Stimulated activated effector memory CD8-positive, alpha-beta T cell treated with anti-CD3 and anti-CD28 coated beads, Interleukin-12 subunit alpha, Interleukin-12 subunit beta, amount 100 ng/mL, for 72 hours (primary cell): Measurements from ENCODE around the gene IER3IP1.
"Not testable (repeated sequence)": the region's sequence is repeated elsewhere in the genome, so short reads cannot be mapped to it uniquely, and the experiment has no call there.

Experiments
- ATAC-seq: fragments of 150-1000 bp; cut with Tn5 transposase; 2 replicates; pipeline ENCODE4 v1.10.0; 2021
- DNase-seq, 2 donors: peaks; one replicate each; pipeline ENCODE4 v3.0.0; 2021 to 2022; ENCODE audit warnings: low spot score in 2 of 2
- H3K27ac Mint-ChIP-seq: one replicate; pipeline ENCODE4 v1.8.0; 2022; ENCODE audit warnings: mild to moderate bottlenecking, mixed read lengths
- H3K36me3 Mint-ChIP-seq: one replicate; pipeline ENCODE4 v1.8.0; 2022; ENCODE audit warnings: mild to moderate bottlenecking, mixed read lengths
- H3K4me1 Mint-ChIP-seq: one replicate; pipeline ENCODE4 v1.8.0; 2022; ENCODE audit warnings: mixed read lengths
- H3K4me3 Mint-ChIP-seq: one replicate; pipeline ENCODE4 v1.8.0; 2022; ENCODE audit warnings: mild to moderate bottlenecking, mixed read lengths
- H3K9me3 Mint-ChIP-seq: one replicate; pipeline ENCODE4 v1.8.0; 2022; ENCODE audit warnings: mixed read lengths

Gene IER3IP1

DNA sequence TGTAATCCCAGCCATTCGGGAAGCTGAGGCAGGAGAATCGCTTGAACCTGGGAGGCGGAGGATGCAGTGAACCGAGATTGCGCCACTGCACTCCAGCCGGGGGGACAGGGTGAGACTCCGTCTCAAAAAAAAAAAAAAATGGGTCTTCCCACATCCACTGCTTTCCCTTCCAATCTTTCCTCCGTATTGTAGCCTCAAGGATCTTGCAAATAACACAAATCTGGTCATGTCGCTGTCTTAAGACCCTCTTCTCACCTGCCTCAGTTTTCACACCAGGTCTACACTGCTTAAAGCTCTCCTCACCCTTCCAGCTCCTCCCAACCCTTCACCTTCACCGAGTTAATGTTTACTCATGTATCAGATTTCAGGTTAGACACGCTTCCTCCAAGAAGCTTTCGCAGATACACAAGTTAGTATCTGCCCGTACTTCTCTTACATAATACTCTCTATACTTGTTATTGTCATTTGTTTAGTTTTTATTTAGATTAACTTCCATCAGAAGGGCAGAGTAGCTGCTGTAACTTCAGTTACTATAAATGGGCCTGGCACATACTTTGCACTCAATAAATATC, 1.5 kb downstream of the IER3IP1 start:
- Mint-ChIP-seq H3K27ac (no peak overlapping the region), H3K4me3 (no peak overlapping the region), H3K36me3 (peaks cover 14% of the 10 kb centered on the region), H3K4me1 (no peaks in the 10 kb centered on the region), H3K9me3 (no peaks in the 10 kb centered on the region)
- ATAC-seq = no peak
- no peak for DNase-seq

DNA sequence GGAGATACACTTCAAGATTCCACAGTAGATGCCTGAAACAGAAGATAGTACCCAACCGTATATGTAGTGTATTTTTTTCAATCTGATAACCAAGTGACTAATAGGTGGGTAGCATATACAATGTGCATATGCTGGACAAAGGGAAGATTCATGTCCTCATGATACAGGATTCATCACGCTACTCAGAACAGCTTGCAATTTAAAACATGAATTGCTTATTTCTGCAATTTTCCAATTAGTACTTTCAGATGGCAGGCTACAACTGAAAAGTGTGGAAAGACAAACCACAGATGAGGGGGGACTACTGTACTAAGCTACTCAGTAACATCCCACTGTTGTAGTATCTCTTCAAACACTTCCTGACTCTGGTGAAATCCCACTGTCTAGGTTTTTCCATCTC, 3.7 kb downstream of the IER3IP1 start:
- peaks cover 7% of the 10 kb centered on the region for H3K4me1 Mint-ChIP-seq
- no peaks in the 10 kb centered on the region for H3K9me3 Mint-ChIP-seq
- DNase-seq (no peak), ATAC-seq (no peak)
- H3K27ac Mint-ChIP-seq = no peak overlapping the region
- H3K4me3 Mint-ChIP-seq = no peak overlapping the region
- peaks cover 24% of the 10 kb centered on the region for H3K36me3 Mint-ChIP-seq

DNA sequence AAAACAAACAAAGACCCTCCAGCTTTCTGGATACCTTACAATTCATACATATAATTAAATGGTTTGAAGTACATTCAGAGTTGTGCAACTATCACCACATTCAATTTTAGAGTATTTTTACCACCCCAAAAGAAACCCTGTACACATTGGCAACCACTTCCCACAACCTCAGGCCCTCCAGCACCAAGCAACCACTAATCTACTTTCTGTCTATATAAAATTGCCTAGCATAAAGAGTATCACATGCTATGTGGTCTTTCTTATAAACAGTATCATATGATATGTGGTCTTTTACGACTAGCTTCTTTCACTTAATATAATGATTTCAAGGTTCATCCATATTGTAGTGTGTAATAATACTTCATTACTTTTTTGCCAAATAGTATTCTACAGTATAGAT, 7.3 kb downstream of the IER3IP1 start:
- no peak for DNase-seq
- H3K36me3 Mint-ChIP-seq = peaks cover 25% of the 10 kb centered on the region
- ATAC-seq = peak; percentile 69
- no peaks in the 10 kb centered on the region for H3K9me3 Mint-ChIP-seq
- no peak overlapping the region for H3K4me3 Mint-ChIP-seq
- H3K27ac Mint-ChIP-seq = no peak overlapping the region
- H3K4me1 Mint-ChIP-seq = peaks cover 18% of the 10 kb centered on the region

DNA sequence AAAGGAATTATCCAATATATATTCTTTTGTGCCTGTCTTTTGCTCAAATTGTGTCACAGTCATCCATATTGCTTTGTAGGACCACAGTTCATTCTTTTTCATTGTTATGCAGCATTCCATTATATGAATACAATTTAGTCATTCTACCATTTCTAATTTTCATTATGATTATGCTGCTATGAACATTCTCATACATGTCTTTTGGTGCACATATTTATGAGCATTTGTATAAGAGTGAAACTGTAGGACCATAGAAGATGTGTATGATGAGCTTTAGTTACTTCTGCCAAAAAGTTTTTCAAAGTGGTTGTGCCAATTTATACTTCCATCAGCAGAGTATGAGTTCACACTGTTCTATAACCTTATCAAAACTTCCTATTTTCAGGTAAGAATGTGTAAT, 7.7 kb downstream of the IER3IP1 start:
- ATAC-seq = peak; percentile 70
- H3K4me1 Mint-ChIP-seq = peaks cover 18% of the 10 kb centered on the region

DNA sequence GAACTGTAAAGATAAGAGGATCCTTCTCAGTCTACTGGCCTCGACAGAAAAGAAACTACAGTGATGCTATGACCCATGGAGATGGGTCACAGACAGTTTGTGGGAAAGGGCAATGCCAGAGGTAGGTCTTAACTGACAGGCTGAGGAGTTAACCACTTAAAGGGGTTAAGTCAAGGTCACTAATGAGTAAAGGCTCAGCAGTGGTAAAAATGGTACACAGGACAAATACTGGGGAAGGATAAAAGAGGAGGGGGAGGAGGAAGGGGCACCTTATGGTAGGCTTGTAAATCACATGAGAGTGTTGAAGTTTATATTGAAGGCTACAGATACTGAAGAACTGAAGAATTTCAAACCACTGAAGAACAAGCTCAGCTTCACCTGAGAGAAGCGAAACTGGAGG, 9.9 kb downstream of the IER3IP1 start:
- Mint-ChIP-seq H3K27ac (no peak overlapping the region), H3K4me3 (no peak overlapping the region), H3K9me3 (no peaks in the 10 kb centered on the region), H3K36me3 (peaks cover 30% of the 10 kb centered on the region), H3K4me1 (peaks cover 24% of the 10 kb centered on the region)
- DNase-seq = no peak
- ATAC-seq = no peak

More for the DNA sequence above, 7.7 kb downstream of the IER3IP1 start:
- no peak overlapping the region for H3K4me3 Mint-ChIP-seq
- peaks cover 25% of the 10 kb centered on the region for H3K36me3 Mint-ChIP-seq
- DNase-seq = no peak
- no peaks in the 10 kb centered on the region for H3K9me3 Mint-ChIP-seq
- no peak overlapping the region for H3K27ac Mint-ChIP-seq

DNA sequence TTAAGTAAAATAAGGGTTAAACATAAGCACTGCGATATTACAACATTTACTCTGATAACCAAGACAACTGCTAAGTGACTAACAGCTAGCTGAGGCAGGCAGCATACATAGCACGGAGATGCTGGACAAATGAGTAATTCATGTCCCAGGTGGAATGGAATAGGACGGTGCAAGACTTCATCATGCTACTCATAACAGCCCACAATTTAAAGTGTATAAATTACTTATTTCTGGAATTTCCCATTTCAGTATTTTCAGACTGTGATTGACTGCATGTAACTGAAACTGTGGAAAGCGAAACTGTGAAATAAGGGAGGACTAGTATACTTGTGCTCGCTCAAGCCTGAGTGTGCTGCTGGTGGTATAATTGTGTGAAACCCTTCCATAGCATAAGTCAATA, 12.9 kb downstream of the IER3IP1 start:
- Mint-ChIP-seq H3K9me3 (no peaks in the 10 kb centered on the region), H3K4me3 (no peak overlapping the region), H3K4me1 (peaks cover 17% of the 10 kb centered on the region), H3K36me3 (peaks cover 20% of the 10 kb centered on the region), H3K27ac (no peak overlapping the region)
- DNase-seq (no peak), ATAC-seq (peak; percentile 95)

DNA sequence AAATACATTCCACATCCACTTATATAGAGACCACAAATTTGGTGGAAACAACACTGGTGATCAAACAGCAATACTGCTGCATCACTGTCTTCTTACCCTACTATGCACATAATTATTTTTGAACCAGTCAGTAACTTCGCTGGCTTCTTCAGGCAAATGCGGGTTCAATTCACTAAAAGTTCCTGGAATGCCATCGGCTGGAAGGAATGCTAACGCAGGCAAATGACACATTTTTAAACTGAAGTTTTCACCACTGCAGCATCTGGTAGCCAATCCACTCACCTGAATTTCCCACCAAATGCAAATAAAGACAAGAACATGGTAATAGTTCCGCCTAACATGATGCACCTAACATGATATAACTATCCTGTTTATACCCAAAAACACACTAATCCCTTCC, 15.9 kb downstream of the IER3IP1 start:
- H3K36me3 Mint-ChIP-seq = peaks cover 37% of the 10 kb centered on the region

DNA sequence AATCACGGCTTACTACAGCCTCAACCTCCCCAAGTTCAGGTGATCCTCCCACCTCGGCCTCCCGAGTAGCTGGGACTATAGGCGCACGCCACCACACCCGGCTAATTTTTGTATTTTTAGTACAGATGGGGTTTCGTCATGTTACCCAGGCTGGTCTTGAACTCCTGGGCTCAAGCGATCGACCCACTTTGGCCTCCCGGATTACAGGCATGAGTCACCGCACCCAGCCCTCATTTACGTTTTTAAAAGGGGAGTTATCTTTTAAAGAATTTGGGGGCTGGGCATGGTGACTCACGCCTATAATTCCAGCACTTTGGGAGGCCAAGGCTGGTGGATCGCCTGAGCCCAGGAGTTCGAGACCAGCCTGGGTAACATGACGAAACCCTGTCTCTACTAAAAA, 17.8 kb downstream of the IER3IP1 start:
- not testable (repeated sequence) for H3K27ac Mint-ChIP-seq, DNase-seq, H3K4me1 Mint-ChIP-seq, ATAC-seq, H3K9me3 Mint-ChIP-seq, H3K4me3 Mint-ChIP-seq
- peaks cover 44% of the 10 kb centered on the region for H3K36me3 Mint-ChIP-seq

More for the DNA sequence above, 15.9 kb downstream of the IER3IP1 start:
- ATAC-seq (no peak), DNase-seq (no peak)
- H3K4me1 Mint-ChIP-seq = peaks cover 11% of the 10 kb centered on the region
- H3K9me3 Mint-ChIP-seq = no peaks in the 10 kb centered on the region
- H3K4me3 Mint-ChIP-seq = no peak overlapping the region
- no peak overlapping the region for H3K27ac Mint-ChIP-seq

DNA sequence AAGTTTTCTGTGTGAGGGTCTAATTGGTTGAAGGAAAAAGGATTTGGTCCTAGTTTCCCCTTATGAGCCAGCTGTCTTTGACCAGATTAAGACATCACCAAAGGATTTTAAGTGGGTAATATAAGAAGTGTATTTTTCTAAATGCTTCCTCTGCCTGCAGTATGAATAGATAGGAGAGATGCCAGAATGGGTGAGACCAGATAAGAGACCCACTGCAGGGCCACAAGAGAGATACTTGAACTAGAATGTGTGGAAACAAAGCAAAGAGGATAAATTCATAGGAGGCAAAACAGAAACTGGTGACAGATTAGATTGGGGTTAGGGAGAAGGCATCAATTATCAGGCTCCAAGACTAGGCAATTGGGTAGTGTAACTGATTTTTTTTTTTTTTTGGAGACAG, 24.7 kb downstream of the IER3IP1 start:
- peak overlapping the region; percentile 87 for H3K4me3 Mint-ChIP-seq
- H3K27ac Mint-ChIP-seq = peak overlapping the region; percentile 94
- no peak for ATAC-seq
- H3K4me1 Mint-ChIP-seq = peaks cover 40% of the 10 kb centered on the region
- peaks cover 40% of the 10 kb centered on the region for H3K36me3 Mint-ChIP-seq
- no peaks in the 10 kb centered on the region for H3K9me3 Mint-ChIP-seq
- no peak for DNase-seq

DNA sequence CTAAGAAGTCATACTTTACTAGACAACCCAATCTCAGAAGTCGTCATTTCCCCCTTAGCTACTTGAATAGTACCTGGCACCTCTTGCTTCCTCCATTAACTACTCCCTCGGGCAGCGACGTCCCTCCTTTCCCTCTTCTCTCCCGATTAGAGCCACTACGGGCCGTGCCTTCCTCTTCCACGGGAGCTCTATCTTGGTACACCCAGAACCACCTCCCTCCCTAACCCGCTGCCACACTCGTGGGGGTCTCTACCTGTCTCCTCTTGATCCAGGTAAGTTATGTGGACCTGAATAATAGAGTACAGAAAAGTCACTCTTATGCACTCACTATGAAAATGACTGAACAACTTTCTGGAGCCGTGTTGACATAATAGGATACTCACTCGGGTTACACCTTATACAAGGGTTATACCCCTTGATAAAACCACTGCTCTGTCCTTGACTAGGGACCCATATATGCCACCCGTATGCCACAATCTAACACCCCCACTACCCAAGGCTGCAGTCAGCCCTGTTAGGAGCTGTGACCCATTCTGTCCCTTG, 25.3 kb downstream of the IER3IP1 start:
- H3K4me3 Mint-ChIP-seq = peak overlapping the region; percentile 87
- H3K4me1 Mint-ChIP-seq = peaks cover 45% of the 10 kb centered on the region
- H3K27ac Mint-ChIP-seq = peak overlapping the region; percentile 94
- peaks cover 36% of the 10 kb centered on the region for H3K36me3 Mint-ChIP-seq
- no peaks in the 10 kb centered on the region for H3K9me3 Mint-ChIP-seq
- peak; percentile 62 for ATAC-seq
- no peak for DNase-seq

DNA sequence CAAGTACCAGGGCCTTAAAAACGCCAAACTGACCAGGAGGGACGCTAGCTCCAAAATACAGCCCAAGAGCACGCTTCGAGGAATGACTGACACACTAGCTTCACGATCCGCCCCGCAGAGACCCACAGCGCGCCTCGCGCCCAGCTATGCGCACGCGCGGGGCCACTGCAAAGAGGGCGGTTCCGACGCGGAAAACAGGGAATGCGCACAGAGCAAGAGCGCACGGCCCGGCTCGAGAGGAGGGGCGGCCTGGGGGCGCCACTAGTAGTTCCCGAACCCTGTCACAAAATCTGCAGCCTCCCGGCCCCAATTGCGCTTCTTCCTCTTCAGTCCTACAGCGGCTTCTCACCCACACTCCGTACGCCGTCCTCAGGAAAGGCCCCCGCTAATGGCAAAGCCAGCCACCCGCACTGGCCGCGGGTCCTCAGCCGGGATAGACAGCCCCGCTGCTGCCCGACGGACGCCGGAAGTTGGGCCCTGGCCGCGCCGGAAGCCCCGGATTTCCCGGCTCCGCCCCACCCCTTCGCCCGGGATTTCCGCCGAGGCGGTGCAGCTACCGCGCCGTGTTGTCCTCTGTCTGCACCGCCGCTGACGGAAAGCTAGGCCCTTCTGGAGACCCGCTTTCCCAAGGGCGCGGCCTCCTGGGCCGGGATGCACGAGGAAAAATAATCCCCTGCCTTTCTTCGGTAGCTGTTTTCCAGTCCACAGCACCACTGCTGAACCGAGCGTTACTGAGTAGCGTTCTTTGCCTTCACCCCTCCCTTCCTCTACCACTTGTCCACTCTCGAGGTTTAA, 25.9 kb downstream of the IER3IP1 start, which contains the start of gene HDHD2:
Gene HDHD2 (minus strand): TSS at position 472 of the 795 bp plus-strand sequence. CDS start 14,061 bp downstream, outside the sequence.
- H3K4me1 Mint-ChIP-seq = peaks cover 52% of the 10 kb centered on the region

DNA sequence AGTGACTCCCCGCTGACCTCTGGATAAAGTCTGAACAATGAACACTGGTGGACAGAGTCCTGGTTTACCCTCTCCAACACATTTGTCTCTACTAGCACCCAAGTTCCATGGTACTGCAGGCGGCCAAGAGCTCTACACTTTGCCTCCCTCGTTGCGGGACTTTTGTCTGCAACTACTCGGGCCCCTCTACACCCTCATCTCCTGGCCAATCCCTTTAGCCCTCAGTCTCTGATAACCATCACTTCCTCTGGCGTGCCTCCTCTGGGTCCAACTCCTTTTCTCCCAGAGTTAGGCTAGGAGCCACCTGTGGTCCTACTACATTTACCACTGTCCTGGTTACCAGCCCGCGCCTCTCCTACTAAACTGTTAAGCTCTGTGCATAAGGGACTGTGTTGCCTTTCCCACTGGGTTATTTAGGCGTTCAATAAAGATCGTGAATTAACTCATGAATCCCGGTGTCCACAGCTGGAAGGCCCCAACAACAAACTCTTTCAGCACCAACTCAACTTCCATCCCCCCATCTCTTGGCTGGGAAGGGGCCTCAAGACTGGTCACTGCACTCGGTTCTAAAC, 26.6 kb downstream of the IER3IP1 start:
- DNase-seq (no peak), ATAC-seq (no peak)
- no peaks in the 10 kb centered on the region for H3K9me3 Mint-ChIP-seq
- peak overlapping the region; percentile 94 for H3K27ac Mint-ChIP-seq
- peaks cover 28% of the 10 kb centered on the region for H3K36me3 Mint-ChIP-seq
- H3K4me3 Mint-ChIP-seq = peak overlapping the region; percentile 87
- peaks cover 57% of the 10 kb centered on the region for H3K4me1 Mint-ChIP-seq

More for the DNA sequence above, 25.9 kb downstream of the IER3IP1 start, which contains the start of gene HDHD2:
- Mint-ChIP-seq H3K36me3 (peaks cover 35% of the 10 kb centered on the region), H3K27ac (peak within 1 kb of the TSS; percentile 94), H3K9me3 (no peaks in the 10 kb centered on the region), H3K4me3 (peak within 1 kb of the TSS; percentile 87)
- ATAC-seq = peak; percentile 93
- DNase-seq = peak; percentile 72 to 92

DNA sequence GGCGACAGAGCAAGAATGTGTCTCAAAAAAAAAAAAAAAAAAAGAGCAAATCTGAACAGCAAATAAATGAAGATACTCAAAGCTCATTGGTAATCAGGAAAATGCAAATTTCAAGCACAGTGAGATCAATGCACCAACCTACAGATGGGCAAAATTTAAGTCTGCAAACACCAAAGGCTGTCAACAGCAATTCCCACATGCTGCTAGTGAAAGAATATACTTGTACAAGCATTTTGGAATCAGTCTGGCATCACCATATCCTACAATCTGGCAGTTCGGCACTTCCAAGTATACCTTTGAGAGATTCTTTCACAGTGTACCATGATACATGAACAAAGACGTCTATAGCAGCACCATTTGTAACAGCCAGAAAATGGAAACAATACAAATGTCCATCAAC, 30.0 kb downstream of the IER3IP1 start:
- Mint-ChIP-seq H3K27ac (no peak overlapping the region), H3K9me3 (no peaks in the 10 kb centered on the region), H3K36me3 (peaks cover 22% of the 10 kb centered on the region), H3K4me3 (no peak overlapping the region), H3K4me1 (peaks cover 51% of the 10 kb centered on the region)
- no peak for ATAC-seq
- no peak for DNase-seq

DNA sequence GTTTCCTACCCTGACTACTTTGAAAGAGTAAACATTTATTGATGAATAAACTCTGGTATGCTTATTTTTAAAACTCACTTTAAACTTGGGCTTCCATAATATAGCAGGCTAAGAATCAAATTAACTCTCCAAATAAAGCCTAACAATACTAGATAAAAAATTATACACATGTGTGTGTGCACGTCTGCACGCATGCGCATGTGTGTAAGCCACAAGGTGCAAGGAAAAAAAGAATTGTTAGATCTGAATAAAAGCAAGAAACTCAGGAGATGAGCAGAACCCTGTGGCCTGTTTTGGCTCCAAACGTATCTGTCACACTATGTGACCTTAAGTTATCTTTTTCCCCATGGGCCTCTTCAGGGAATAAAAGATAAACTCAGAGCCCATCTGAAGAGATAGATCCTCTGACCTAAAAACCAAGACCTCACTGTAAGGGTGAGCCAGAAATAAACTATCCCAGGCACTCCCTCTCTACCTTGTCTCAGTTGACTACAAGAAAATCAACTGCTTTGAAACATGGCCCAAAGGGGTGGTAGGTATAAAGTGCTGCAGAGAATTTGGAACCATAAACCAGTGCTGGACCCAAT, 32.2 kb downstream of the IER3IP1 start:
- Mint-ChIP-seq H3K36me3 (peaks cover 13% of the 10 kb centered on the region), H3K9me3 (no peaks in the 10 kb centered on the region), H3K27ac (no peak overlapping the region), H3K4me1 (peaks cover 32% of the 10 kb centered on the region), H3K4me3 (no peak overlapping the region)
- DNase-seq = no peak
- ATAC-seq = no peak

DNA sequence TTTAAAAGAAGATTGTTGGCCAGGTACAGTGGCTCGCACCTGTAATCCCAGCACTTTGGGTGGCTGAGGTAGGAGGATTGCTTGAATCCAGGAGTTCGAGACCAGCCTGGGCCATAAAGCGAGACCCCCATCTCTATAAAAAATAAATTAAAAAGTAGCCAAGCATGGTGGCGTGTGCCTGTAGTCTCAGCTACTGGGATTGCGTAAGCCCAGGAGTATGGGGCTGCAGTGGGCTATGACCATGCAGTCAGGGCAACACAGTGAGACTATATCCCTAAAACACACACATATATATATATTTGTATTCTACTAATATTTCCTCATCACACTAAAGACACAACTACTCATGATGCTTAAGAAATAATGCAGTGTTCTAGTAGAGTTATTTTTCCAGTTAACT, 33.0 kb downstream of the IER3IP1 start:
- Mint-ChIP-seq H3K4me3 (no peak overlapping the region), H3K4me1 (peaks cover 24% of the 10 kb centered on the region), H3K27ac (no peak overlapping the region), H3K36me3 (peaks cover 13% of the 10 kb centered on the region), H3K9me3 (no peaks in the 10 kb centered on the region)
- DNase-seq (no peak), ATAC-seq (no peak)
